NCI-H2227 treated with DMSO at 0.1 percent for 48 hours (cell line): ENCODE measurements around the gene SHKBP1.

ENCODE experiments used
- DNase-seq: peaks from one replicate; lab custom pipeline; 2025; lab: John Stamatoyannopoulos, UW

Gene SHKBP1

DNA sequence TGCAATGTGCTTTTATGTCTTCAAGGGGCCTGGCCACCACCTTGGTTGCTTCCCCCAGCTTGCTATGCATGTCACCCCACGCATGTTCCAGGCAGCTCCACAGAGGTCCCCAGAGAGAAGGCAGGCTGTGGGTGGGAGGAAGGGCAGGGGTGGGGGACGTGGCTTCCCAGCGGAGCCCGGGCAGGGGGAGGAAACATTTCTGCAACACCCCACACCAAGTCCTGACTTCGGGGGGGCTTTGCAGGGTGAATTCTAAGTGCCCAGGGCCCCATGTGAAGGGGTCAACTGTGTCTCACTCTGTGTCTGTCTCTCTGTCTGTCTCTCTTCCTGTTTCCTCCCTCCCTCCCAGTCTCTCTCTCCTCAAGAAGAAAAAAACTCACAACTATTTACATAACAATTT, 64.1 kb downstream of the SHKBP1 start:
- DNase-seq = no peak
